Right lung (tissue), 5 donors: ENCODE measurements around the gene UBE2V1. TPM values are rescaled to one million over a fixed set of nuclear protein-coding genes. Genes with fewer than 3 reads are reported as not detected.
"Not testable (repeated sequence)": the region's sequence is repeated elsewhere in the genome, so short reads cannot be mapped to it uniquely, and the experiment has no call there.

Experiments used
- DNase-seq, 2 donors: peaks; one replicate each; pipeline ENCODE4 v3.0.0-alpha.2; 2013
- polyA plus RNA-seq, 5 donors: library from polyadenylated mRNA; unstranded; fragments of 120-200 nt; gene quantifications; one replicate each; pipeline versions ENCODE4 v1.2.1 to v1.2.3, GENCODE V29; 2013; ENCODE audit warnings: inconsistent platforms in 1 of 5, low replicate concordance in 1 of 5; ENCODE audit not compliant: insufficient read length in 5 of 5, insufficient read depth in 1 of 5

UBE2V1 gene
- polyA plus RNA-seq, 5 donors, result 130 to 165 (median 154) TPM

GRCh38 chr20:50120935-50121693 is 8.2 kb upstream of the UBE2V1 start:
- peak in 1 of 2 donors; percentile 36 for DNase-seq

DNA sequence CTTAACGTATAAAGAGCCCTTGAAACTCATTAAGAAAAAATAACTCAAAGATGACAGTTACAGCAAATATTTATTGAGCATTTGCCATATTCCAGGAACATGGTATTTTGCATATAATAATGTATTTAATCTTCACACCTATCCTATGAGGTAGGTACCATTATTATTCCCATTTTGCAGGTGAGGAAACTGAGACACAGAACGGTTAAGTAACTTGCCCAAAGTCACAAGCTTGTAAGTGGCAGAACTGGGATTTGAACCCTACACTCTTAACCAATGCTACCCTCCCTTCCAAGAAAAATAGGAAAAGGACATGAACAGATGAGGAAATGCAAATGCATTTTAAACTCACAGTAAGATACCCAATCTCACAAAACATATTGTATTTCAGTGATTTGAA is 5.3 kb upstream of the UBE2V1 start:
- DNase-seq, result no peak

GRCh38 chr20:50116368-50116999 is 3.5 kb upstream of the UBE2V1 start:
- no peak for DNase-seq

GRCh38 chr20:50115591-50116367 is 2.8 kb upstream of the UBE2V1 start:
- DNase-seq, result peak; percentile 95 to 96

DNA sequence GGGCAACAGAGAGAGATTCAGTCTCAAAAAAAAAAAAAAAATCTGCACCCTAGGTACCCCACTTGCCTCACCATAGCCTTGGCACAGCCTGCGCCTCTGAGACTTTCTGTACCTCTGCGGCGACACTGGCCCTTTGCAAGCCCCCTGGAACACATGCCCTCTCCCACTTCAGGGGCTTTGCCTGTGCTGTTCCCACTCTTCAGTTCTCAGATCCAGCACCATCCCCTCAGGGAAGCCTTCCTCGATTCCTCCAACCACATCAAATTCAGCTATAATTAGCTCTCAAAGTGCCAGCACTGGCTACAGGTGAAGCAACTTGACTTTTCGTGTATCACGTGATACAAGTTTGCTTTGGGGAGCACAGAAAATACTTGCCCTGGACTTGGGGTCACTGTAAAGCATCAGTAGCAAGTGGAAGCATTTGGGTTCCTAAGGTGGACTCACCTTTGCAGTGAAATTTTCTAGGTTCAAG is 2.1 kb upstream of the UBE2V1 start:
- no peak for DNase-seq

DNA sequence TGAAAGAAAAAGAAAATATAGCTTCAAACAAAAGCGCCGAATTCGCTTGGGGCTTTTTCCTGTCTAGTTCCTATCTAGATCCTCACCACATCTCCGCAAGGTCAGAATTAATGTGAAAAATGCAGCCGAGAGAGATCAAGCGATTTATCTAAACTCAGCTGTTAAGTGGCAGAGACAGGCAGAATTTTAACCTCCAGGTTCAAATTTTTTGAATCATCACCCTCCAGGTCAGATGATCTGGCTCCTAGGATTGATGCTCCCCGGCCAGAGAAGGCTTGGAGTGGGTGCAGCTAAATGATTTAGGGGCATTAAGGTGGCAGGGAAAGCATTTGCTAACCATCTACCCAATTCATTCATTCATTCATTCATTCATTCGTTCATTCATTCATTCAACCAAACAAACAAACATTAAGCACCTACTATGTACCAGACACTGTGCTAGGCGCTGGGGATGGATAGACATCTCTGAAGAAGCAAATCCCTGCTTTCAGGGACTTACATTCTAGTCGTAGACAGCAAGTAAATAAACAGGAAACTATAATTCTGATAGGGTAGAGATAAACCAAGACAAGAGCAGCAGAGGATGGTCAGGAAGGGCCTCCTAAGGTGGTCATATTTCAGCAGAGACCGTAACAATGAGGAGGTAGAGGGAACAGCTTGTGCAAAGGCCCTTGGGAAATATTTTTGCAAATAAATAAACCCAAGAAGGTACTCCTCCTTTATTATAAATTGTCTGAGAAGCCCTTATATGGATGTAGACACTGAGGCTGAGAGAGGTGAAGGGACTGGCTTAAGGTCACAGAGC is 672 bp upstream of the UBE2V1 start:
- DNase-seq, result no peak

DNA sequence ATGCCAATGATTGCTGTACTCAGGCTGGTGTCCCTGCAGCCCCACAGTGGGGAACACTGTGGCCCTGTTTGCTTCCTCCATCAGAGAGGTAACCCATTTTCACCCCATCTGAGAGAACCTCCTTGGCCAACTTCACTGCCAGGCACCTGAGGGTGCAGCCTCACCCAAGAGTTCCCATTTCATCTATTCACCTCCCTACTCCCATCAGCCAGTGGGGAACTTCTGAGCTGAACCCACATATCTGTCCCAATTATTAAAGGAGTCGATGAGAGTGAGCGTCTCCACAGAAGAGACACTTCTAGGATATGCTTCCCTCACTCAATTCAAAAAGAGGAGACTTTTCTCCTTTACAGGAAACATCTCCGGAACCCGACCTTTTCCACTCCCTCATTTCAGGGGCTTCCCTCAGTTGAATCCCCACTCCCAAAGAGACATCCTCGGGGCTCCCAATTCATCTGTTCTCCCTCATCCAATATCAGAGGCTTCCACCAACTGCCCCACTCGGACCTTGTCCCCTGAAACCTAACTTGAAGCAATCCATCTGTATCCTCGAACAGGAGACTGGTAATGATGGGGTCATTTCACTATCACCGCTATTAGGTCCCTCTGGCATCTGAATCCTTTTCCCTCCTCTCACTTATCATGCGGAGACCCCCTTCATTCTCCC is 988 bp downstream of the UBE2V1 start:
- no peak for DNase-seq

GRCh38 chr20:50111120-50111828 is 1.7 kb downstream of the UBE2V1 start:
- no peak for DNase-seq

GRCh38 chr20:50110141-50111047 is 2.6 kb downstream of the UBE2V1 start:
- DNase-seq, result no peak

GRCh38 chr20:50108556-50109235 is 4.3 kb downstream of the UBE2V1 start:
- no peak for DNase-seq

DNA sequence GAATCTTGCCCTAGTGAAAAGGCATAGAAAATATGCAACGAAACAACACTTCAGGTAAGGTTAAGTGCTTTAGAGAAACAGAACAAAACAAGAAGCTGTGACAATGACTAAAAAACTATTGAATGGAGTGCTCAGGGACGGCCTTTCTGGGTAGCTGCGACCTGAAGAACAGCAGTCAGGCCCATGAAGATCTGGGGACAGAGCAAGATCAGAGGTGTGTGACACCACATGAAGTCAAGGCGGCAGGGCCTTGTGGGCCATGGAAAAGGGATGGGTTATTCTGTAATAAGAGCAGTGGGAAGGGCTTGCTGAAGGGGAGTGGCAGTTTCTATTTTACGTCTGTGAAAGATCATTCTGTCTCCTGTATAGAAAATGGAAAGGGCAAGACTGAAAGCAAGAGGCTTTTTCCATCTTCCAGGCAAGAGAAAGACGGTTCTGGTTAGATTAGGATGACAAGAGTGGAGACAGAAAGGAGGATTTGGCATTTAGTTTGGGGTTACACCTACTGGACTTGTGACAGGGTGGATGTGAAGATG is 5.1 kb downstream of the UBE2V1 start:
- DNase-seq, result no peak

- no peak for DNase-seq
Measured at GRCh38 chr20:50107086-50107660, 5.8 kb downstream of the UBE2V1 start.

DNA sequence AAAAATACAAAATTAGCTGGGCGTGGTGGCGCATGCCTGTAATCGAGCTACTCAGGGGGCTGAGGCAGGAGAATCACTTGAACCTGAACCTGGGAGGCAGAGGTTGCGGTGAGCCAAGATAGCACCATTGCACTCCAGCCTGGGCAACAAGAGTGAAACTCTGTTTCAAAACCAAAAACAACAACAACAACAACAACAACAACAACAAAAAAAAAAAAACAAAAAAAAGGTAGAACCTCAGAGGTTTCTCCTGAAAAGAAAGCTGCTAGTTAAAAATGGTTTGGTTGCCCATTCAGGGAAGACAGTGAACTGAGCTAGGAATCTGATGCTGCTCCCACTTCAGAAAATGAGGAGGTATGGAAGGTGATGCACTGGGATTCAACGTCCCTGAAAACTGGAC is 6.3 kb downstream of the UBE2V1 start:
- DNase-seq, result not testable (repeated sequence)

GRCh38 chr20:50103464-50104107 is 9.4 kb downstream of the UBE2V1 start:
- not testable (repeated sequence) for DNase-seq

DNA sequence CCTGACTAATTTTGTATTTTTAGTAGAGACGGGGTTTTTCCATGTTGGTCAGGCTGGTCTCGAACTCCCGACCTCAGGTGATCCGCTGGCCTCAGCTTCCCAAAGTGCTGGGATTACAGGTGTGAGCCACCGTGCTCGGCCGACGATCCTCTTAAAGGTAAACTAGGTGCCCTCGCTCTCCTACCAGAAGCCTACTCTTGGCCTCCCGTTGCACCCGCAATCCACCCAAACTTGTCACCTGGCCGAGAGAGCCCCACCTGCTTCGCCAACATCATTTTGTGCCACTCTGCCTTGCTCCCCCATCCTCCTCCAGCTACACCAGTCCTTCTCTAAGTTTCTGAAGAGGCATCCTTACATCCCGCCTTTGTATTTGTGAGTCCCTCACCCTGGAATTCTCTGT is 10.4 kb downstream of the UBE2V1 start:
- DNase-seq, result not testable (repeated sequence)

DNA sequence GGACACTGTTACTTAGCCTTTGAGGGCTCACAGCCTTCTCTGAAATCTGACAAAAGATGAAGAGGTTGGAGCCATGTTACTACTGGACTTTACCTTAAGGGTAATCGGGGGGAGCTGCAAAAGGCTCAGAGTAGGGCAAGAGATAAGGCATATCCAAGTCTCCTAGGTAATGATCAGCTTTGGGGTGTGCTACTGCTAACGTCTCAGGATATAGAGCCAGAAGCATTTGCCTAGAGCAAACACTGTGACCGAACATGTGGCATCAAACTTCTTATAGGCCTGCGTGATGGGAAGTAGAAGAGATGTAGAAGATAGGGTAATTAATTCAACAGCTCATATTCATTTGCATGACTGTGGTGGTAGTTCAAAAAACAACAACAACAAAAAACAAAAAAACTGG is 11.1 kb downstream of the UBE2V1 start:
- DNase-seq, result no peak

GRCh38 chr20:50101281-50101680 is 11.7 kb downstream of the UBE2V1 start:
- no peak for DNase-seq

- no peak for DNase-seq
Measured at GRCh38 chr20:50100552-50100951, 12.4 kb downstream of the UBE2V1 start.
